AG04450 (cell line): Measurements from ENCODE around the gene DPM1. TPM values are rescaled to one million over a fixed set of nuclear protein-coding genes. Genes with fewer than 3 reads are reported as not detected.

Experiments
- CTCF ChIA-PET: fragments of 300-600, 350-600 bp; formaldehyde crosslinking; extraction: SDS; loops from one replicate; lab custom pipeline; 2022; ENCODE audit warnings: antibody characterized with exemption, inconsistent platforms; lab: Charles Lee
- POLR2A ChIA-PET: fragments of 350-600 bp; formaldehyde crosslinking; extraction: SDS; loops from one replicate; lab custom pipeline; 2021; ENCODE audit warnings: antibody characterized with exemption, inconsistent platforms; lab: Yijun Ruan, JAX
- DNase-seq: peaks from one replicate; pipeline ENCODE4 v3.0.0-alpha.2; 2011; ENCODE audit warnings: low read depth, low spot score
- H3K27ac ChIP-seq: one replicate; pipeline ENCODE4 v1.5.1; 2012; ENCODE audit warnings: low read depth, low read length, control low read depth
- H3K27me3 ChIP-seq: one replicate; pipeline ENCODE4 v1.6.0; 2012; ENCODE audit warnings: low read length; ENCODE audit not compliant: control insufficient read depth, insufficient read depth
- H3K4me3 ChIP-seq: 2 replicates; pipeline ENCODE4 v1.5.1; 2011; ENCODE audit warnings: mild to moderate bottlenecking, low read depth, low read length, control low read depth
- H3K9me3 ChIP-seq: 2 replicates; pipeline ENCODE4 v1.5.1; 2012; ENCODE audit warnings: low read length; ENCODE audit not compliant: control insufficient read depth, insufficient read depth
- CTCF ChIP-seq: IDR thresholded peaks from 2 replicates; pipeline ENCODE4 v1.5.1; 2011; ENCODE audit warnings: low read depth, low read length, control low read depth, inconsistent platforms
- polyA plus RNA-seq: library from polyadenylated mRNA; depleted of rRNA; stranded (reverse); fragments of >200 nt; gene quantifications from 2 replicates; pipeline ENCODE4 v1.2.3, GENCODE V29; 2011

DPM1 gene
- polyA plus RNA-seq, 1 experiment: 67.5 TPM

- no peak for DNase-seq
- H3K27ac ChIP-seq: no peak overlapping the region
- ChIA-PET POLR2A (no interaction called here), CTCF (interaction anchor here (0.8 to 1.2 kb wide), 2 partner anchors 11 to 12 kb away, joined by 3 to 4 read pairs; no protein-coding TSS in a partner anchor)
- H3K4me3 ChIP-seq: no peak overlapping the region
- no peaks in the 10 kb centered on the region for H3K27me3 ChIP-seq
- H3K9me3 ChIP-seq: no peaks in the 10 kb centered on the region
- TF ChIP-seq CTCF: no peak
These were observed 45.4 kb upstream of the DPM1 start for GRCh38 chr20:51003753-51004152.

GRCh38 chr20:51002633-51003032, 44.3 kb upstream of the DPM1 start:
- H3K27ac ChIP-seq: no peak overlapping the region
- no peaks in the 10 kb centered on the region for H3K9me3 ChIP-seq
- DNase-seq: no peak
- ChIA-PET CTCF (interaction anchor here (1.1 kb wide), 1 partner anchor 15 kb away, joined by 3 read pairs; no protein-coding TSS in a partner anchor), POLR2A (no interaction called here)
- TF ChIP-seq CTCF: no peak
- no peak overlapping the region for H3K4me3 ChIP-seq
- no peaks in the 10 kb centered on the region for H3K27me3 ChIP-seq

- Histone ChIP-seq H3K27me3 (no peaks in the 10 kb centered on the region), H3K27ac (no peak overlapping the region), H3K4me3 (no peak overlapping the region), H3K9me3 (no peaks in the 10 kb centered on the region)
- no peak for DNase-seq
- ChIA-PET CTCF (interaction anchor here (1.0 to 1.1 kb wide), 2 partner anchors 14 kb away, joined by 3 read pairs; no protein-coding TSS in a partner anchor), POLR2A (no interaction called here)
- TF ChIP-seq CTCF: no peak
These were observed 43.3 kb upstream of the DPM1 start for GRCh38 chr20:51001430-51002265.

GRCh38 chr20:50999355-50999754, 41.0 kb upstream of the DPM1 start:
- ChIA-PET POLR2A (no interaction called here), CTCF (interaction anchor here (0.8 to 4.3 kb wide), 2 partner anchors 12 to 16 kb away, joined by 4 to 24 read pairs; no protein-coding TSS in a partner anchor)
- no peak for DNase-seq
- Histone ChIP-seq H3K27ac (no peak overlapping the region), H3K4me3 (no peak overlapping the region), H3K27me3 (no peaks in the 10 kb centered on the region), H3K9me3 (no peaks in the 10 kb centered on the region)
- TF ChIP-seq CTCF: no peak
